Activated T-cell treated with anti-CD3 and anti-CD28 coated beads, Interleukin-2, amount 50 U/mL, for 4 hours (primary cell): ENCODE measurements around the gene WDR45B. TPM values are rescaled to one million over a fixed set of nuclear protein-coding genes. Genes with fewer than 3 reads are reported as not detected.

Experiments used
- ATAC-seq, 2 donors: fragments of 200-7000 bp; cut with Tn5 transposase; one replicate each; pipeline ENCODE4 v1.10.0; 2021
- DNase-seq: peaks from one replicate; pipeline ENCODE4 v3.0.0-alpha.2; 2020
- H3K27me3 Mint-ChIP-seq: one replicate; pipeline ENCODE4 v1.8.0; 2021; ENCODE audit warnings: low read depth, mixed read lengths
- H3K36me3 Mint-ChIP-seq: one replicate; pipeline ENCODE4 v1.8.0; 2022; ENCODE audit warnings: mixed read lengths; ENCODE audit not compliant: insufficient read depth
- H3K4me1 Mint-ChIP-seq: one replicate; pipeline ENCODE4 v1.8.0; 2021; ENCODE audit warnings: low read depth, mixed read lengths
- H3K4me3 Mint-ChIP-seq: one replicate; pipeline ENCODE4 v1.8.0; 2021; ENCODE audit warnings: mild to moderate bottlenecking, moderate library complexity, mixed read lengths
- H3K9me3 Mint-ChIP-seq: one replicate; pipeline ENCODE4 v1.8.0; 2021; ENCODE audit warnings: mixed read lengths
- total RNA-seq, 3 donors: library from RNA; stranded (reverse); gene quantifications; one replicate each; pipeline ENCODE4 v1.2.1, GENCODE V29; 2021

Gene WDR45B
- total RNA-seq, 3 donors from 2014 or later, result 47.1 to 52.5 (median 47.4) TPM

GRCh38 chr17:82598256-82599119 is 49.8 kb downstream of the WDR45B start:
- ATAC-seq, result peak in 1 of 2 donors; percentile 35
- Mint-ChIP-seq H3K9me3 (no peaks in the 10 kb centered on the region), H3K27me3 (no peaks in the 10 kb centered on the region), H3K36me3 (peaks cover 20% of the 10 kb centered on the region), H3K4me3 (no peak overlapping the region), H3K4me1 (peaks cover 16% of the 10 kb centered on the region)
- DNase-seq, result no peak

GRCh38 chr17:82596837-82597672 is 51.2 kb downstream of the WDR45B start:
- ATAC-seq (no peak), DNase-seq (no peak)
- Mint-ChIP-seq H3K36me3 (peaks cover 11% of the 10 kb centered on the region), H3K27me3 (no peaks in the 10 kb centered on the region), H3K4me1 (peaks cover 26% of the 10 kb centered on the region), H3K9me3 (no peaks in the 10 kb centered on the region), H3K4me3 (no peak overlapping the region)

DNA sequence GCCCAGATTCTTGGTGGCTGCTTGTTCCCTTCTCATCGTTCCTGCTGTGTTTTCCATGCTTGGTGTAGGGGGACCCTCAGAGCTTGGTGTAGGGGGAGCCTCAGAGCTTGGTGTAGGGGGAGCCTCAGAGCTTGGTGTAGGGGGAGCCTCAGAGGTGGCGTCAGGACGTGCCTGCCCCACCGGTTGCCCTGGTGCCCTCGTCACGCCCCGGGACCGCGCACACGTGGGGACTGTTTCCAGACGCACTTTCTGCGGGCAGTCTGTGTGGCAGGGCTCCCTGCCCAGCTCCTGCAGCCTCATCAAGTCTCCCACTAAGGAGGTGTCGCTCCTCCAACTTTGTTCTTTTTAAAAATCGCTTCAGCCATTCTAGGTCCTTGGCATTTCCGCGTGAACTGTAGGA is 51.9 kb downstream of the WDR45B start:
- no peak overlapping the region for H3K4me3 Mint-ChIP-seq
- peaks cover 5% of the 10 kb centered on the region for H3K36me3 Mint-ChIP-seq
- no peaks in the 10 kb centered on the region for H3K27me3 Mint-ChIP-seq
- no peak for ATAC-seq
- no peak for DNase-seq
- H3K4me1 Mint-ChIP-seq, result peaks cover 31% of the 10 kb centered on the region
- H3K9me3 Mint-ChIP-seq, result no peaks in the 10 kb centered on the region

DNA sequence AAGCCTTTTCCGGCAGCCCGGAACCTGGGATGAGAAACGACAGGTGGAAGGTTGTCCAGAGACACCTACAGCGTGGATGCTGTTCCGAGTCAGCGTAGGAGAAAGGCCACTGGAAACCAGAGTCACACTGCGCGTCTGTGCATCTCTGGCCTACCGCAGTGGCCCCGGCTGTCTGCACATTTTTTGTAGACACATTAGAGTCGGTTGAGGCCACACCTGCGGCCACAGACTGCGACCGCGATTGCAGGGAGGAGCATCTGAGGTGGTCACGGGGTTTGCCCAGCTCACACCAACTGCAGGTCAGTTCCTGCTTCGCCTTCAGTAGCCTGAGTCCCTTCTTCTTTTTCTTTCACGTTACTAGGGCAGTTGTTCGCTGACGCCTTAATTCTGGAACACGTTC is 52.4 kb downstream of the WDR45B start:
- H3K9me3 Mint-ChIP-seq, result no peaks in the 10 kb centered on the region
- no peak for DNase-seq
- no peaks in the 10 kb centered on the region for H3K27me3 Mint-ChIP-seq
- H3K4me3 Mint-ChIP-seq, result no peak overlapping the region
- H3K4me1 Mint-ChIP-seq, result peaks cover 31% of the 10 kb centered on the region
- no peak for ATAC-seq
- H3K36me3 Mint-ChIP-seq, result peaks cover under 1% of the 10 kb centered on the region

DNA sequence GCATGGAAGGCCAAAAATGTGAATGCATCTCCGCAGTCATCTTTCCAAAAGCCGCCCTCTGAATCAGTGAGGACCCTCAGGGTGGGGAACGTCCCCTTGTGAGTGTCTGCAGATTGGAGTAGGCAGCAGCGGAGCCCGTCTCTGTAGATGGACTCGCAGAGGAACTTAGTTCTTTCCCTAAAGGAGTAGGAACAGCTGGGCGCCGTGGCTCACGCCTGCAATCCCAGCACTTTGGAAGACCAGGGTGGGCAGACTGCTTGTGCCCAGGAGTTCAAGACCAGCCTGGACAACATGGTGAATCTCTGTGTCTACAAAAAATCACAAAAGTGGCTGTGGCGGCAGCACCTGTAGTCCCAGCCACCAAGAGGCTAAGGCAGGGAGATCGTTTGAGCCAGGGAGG is 53.7 kb downstream of the WDR45B start:
- no peak overlapping the region for H3K4me3 Mint-ChIP-seq

GRCh38 chr17:82593590-82594087 is 54.6 kb downstream of the WDR45B start:
- Mint-ChIP-seq H3K36me3 (no peaks in the 10 kb centered on the region), H3K9me3 (no peaks in the 10 kb centered on the region), H3K4me3 (peak overlapping the region; percentile 69), H3K4me1 (peaks cover 31% of the 10 kb centered on the region), H3K27me3 (no peaks in the 10 kb centered on the region)
- no peak for DNase-seq
- peak in 1 of 2 donors; percentile 32 for ATAC-seq

More for the DNA sequence above, 53.7 kb downstream of the WDR45B start:
- ATAC-seq, result no peak
- no peak for DNase-seq
- Mint-ChIP-seq H3K4me1 (peaks cover 31% of the 10 kb centered on the region), H3K9me3 (no peaks in the 10 kb centered on the region), H3K36me3 (no peaks in the 10 kb centered on the region), H3K27me3 (no peaks in the 10 kb centered on the region)

GRCh38 chr17:82592767-82593589 is 55.3 kb downstream of the WDR45B start:
- Mint-ChIP-seq H3K27me3 (no peaks in the 10 kb centered on the region), H3K9me3 (no peaks in the 10 kb centered on the region), H3K4me3 (peak overlapping the region; percentile 69), H3K36me3 (no peaks in the 10 kb centered on the region), H3K4me1 (peaks cover 31% of the 10 kb centered on the region)
- DNase-seq (peak; percentile 26), ATAC-seq (peak; percentile 44 to 57)

DNA sequence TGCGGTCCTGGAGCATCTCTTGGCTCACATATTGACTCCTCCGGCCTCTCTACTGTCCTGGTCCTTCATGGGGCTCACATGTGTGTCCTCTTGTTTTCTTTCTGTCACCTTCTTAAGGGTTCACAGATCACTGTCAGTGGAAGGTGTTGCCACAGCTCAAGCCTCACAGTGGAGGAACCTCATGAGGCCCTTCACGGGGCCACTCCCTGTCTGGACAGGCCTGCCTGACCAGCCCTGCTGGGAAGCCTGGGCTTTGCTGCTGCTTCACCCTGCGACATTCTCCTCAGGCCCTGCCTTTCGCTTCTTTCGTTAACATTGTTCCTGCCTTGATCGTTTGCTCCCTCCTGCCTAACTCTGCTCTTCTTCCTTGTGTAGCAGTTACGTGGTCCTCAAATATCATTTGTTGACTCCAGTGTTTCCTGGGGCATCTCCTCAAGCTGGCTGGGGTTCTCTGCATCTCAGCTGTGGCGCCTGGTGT is 55.9 kb downstream of the WDR45B start:
- Mint-ChIP-seq H3K4me3 (peak overlapping the region; percentile 69), H3K9me3 (no peaks in the 10 kb centered on the region), H3K36me3 (peaks cover 2% of the 10 kb centered on the region), H3K4me1 (peaks cover 31% of the 10 kb centered on the region), H3K27me3 (no peaks in the 10 kb centered on the region)
- peak in 1 of 2 donors; percentile 13 for ATAC-seq
- no peak for DNase-seq

DNA sequence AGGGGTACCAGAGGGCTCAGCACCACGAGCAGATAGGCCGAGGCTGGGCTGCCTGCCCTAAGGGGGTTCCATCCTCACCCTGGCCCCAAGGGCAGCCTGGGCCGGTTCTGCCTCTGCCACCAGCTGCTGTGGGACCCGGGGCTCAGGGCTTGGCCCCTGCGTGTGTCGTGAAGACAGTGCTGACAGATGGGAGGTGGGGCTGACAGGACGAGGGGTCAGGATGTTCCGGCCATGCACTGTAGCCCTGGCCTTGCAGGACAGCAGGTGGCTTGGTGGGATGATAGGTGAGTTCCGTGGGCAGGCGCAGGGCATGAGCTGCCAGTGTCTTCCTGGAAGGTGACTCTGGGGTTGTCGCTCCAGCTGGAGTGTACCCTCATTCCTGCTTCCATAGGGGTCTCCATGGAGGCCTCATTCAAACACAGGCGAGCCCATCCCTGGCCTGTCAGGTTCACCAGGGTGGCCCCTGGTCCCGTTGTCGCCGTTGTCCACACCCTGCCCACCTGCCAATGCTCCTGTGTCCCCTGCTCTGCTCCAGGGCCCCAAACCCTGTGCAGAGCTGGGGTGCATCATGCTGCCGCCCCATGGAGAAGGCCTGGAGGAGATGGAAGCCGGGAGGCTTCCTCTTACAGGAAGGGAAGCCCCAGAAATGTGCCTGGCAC is 57.2 kb downstream of the WDR45B start:
- no peak for DNase-seq
- Mint-ChIP-seq H3K4me3 (no peak overlapping the region), H3K4me1 (peaks cover 31% of the 10 kb centered on the region), H3K9me3 (no peaks in the 10 kb centered on the region), H3K27me3 (no peaks in the 10 kb centered on the region), H3K36me3 (peaks cover 8% of the 10 kb centered on the region)
- ATAC-seq, result no peak

- Mint-ChIP-seq H3K4me1 (peaks cover 33% of the 10 kb centered on the region), H3K9me3 (no peaks in the 10 kb centered on the region), H3K4me3 (no peak overlapping the region), H3K36me3 (peaks cover 8% of the 10 kb centered on the region), H3K27me3 (no peaks in the 10 kb centered on the region)
- DNase-seq (no peak), ATAC-seq (no peak)
Measured at GRCh38 chr17:82590216-82590615, 58.0 kb downstream of the WDR45B start.

- no peak for ATAC-seq
- no peaks in the 10 kb centered on the region for H3K27me3 Mint-ChIP-seq
- H3K4me1 Mint-ChIP-seq, result peaks cover 31% of the 10 kb centered on the region
- H3K9me3 Mint-ChIP-seq, result no peaks in the 10 kb centered on the region
- no peak for DNase-seq
- no peak overlapping the region for H3K4me3 Mint-ChIP-seq
- peaks cover 8% of the 10 kb centered on the region for H3K36me3 Mint-ChIP-seq
Measured at GRCh38 chr17:82589851-82590180, 58.4 kb downstream of the WDR45B start.

GRCh38 chr17:82588266-82589175 is 59.7 kb downstream of the WDR45B start:
- Mint-ChIP-seq H3K9me3 (no peaks in the 10 kb centered on the region), H3K4me3 (no peak overlapping the region), H3K4me1 (peaks cover 18% of the 10 kb centered on the region), H3K36me3 (peaks cover 8% of the 10 kb centered on the region), H3K27me3 (no peaks in the 10 kb centered on the region)
- ATAC-seq, result no peak
- DNase-seq, result no peak
